H1 (cell line): ENCODE data around the gene CCDC91.

Source experiments
- CBX5 ChIP-seq: fragments of 300-800, 300-1000 bp; sonication (generic); IDR thresholded peaks from 2 replicates; pipeline ENCODE4 v1.7.1; 2016; ENCODE audit warnings: antibody characterized with exemption, low read length, low read depth
- EP300 ChIP-seq, 2 experiments: IDR thresholded peaks; 1 replicate in 1 of 2; 2 replicates in 1 of 2; pipeline ENCODE4 v1.6.1; 2011 to 2012; ENCODE audit warnings: low read depth in 2 of 2, low read length in 2 of 2, mild to moderate bottlenecking in 2 of 2, borderline replicate concordance in 1 of 2, inconsistent platforms in 1 of 2, moderate library complexity in 1 of 2
- TF ChIP-seq, protein P1 (sequence below), 3 experiments: IDR thresholded peaks; 1 replicate in 2 of 3; 2 replicates in 1 of 3; pipeline versions ENCODE4 v1.5.1 to v1.6.1; 2011; ENCODE audit warnings: low read length in 3 of 3, mild to moderate bottlenecking in 3 of 3, inconsistent platforms in 2 of 3, low read depth in 1 of 3, moderate library complexity in 1 of 3; ENCODE audit not compliant: insufficient read depth in 1 of 3; ENCODE audit errors: control extremely low read depth in 1 of 3
- TF ChIP-seq, protein P2 (sequence below): IDR thresholded peaks from 2 replicates; pipeline ENCODE4 v1.6.1; 2012; ENCODE audit warnings: inconsistent platforms

DNA sequence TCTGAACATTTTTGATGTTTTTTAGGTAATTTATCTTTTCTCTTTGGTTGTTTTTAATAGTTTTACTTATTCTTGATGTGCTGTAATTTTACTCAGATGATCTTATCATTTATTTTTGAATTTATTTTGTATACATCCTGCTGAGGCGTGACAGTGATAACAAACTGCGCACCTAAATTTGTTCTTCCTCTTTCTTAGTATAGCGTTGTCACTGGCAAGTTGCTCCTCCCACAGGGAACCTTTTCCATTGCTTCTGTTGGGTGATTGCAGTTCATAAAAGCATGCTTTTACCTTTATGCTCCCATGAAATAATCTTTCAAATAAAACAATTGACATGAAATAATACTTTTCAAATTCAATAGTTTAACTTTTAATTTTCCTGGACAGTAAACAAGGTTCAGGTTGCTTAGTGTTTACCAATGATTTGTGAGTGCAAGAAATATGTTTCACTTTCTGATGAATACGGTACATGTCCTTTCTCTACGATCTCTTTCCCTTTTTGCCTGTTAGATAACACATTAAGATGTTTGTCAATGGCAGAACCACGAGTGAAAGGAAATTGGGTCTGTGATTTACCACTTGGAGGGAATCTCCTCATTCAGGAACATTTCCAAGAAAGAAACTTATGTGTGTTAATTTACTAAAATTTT lies 223.3 kb downstream of the CCDC91 start:
- TF ChIP-seq EP300 (IDR thresholded peaks at IDR 0.05; ENCODE audit: borderline replicate concordance in 1 of 2, low read depth in 2 of 2, low read length in 2 of 2) (no peak), CBX5 (no peak)
- TF ChIP-seq, protein P1, sequence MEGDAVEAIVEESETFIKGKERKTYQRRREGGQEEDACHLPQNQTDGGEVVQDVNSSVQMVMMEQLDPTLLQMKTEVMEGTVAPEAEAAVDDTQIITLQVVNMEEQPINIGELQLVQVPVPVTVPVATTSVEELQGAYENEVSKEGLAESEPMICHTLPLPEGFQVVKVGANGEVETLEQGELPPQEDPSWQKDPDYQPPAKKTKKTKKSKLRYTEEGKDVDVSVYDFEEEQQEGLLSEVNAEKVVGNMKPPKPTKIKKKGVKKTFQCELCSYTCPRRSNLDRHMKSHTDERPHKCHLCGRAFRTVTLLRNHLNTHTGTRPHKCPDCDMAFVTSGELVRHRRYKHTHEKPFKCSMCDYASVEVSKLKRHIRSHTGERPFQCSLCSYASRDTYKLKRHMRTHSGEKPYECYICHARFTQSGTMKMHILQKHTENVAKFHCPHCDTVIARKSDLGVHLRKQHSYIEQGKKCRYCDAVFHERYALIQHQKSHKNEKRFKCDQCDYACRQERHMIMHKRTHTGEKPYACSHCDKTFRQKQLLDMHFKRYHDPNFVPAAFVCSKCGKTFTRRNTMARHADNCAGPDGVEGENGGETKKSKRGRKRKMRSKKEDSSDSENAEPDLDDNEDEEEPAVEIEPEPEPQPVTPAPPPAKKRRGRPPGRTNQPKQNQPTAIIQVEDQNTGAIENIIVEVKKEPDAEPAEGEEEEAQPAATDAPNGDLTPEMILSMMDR (IDR thresholded peaks at IDR 0.05; ENCODE audit: control extremely low read depth in 1 of 3, insufficient read depth in 1 of 3, low read depth in 1 of 3, low read length in 3 of 3), result no peak
- TF ChIP-seq, protein P2, sequence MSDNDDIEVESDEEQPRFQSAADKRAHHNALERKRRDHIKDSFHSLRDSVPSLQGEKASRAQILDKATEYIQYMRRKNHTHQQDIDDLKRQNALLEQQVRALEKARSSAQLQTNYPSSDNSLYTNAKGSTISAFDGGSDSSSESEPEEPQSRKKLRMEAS, result no peak
